H9 (cell line): Measurements from ENCODE around the gene AKR1C2. TPM values are rescaled to one million over a fixed set of nuclear protein-coding genes. Genes with fewer than 3 reads are reported as not detected.
"Not testable (repeated sequence)": the region's sequence is repeated elsewhere in the genome, so short reads cannot be mapped to it uniquely, and the experiment has no call there.

Experiments used
- DNase-seq: peaks from one replicate; pipeline ENCODE4 v3.0.0-alpha.2; 2017
- H2AFZ ChIP-seq: one replicate; pipeline ENCODE4 v1.6.1; 2013; ENCODE audit warnings: mild to moderate bottlenecking, low read length, control low read depth, moderate library complexity
- H2AK5ac ChIP-seq: 2 replicates; pipeline ENCODE4 v1.6.1; 2013; ENCODE audit warnings: low read length, control low read depth, mixed read lengths; ENCODE audit not compliant: insufficient read length
- H2BK120ac ChIP-seq: one replicate; pipeline ENCODE4 v1.6.1; 2013; ENCODE audit warnings: low read depth, mild to moderate bottlenecking, low read length, control low read depth, inconsistent platforms; ENCODE audit not compliant: poor library complexity, severe bottlenecking
- H2BK12ac ChIP-seq: 2 replicates; pipeline ENCODE4 v1.6.1; 2013; ENCODE audit warnings: low read length, control low read depth, mixed read lengths, low read depth; ENCODE audit not compliant: insufficient read length
- H2BK15ac ChIP-seq: 2 replicates; pipeline ENCODE4 v1.6.1; 2013; ENCODE audit warnings: low read depth, low read length, control low read depth
- H2BK20ac ChIP-seq: one replicate; pipeline ENCODE4 v1.6.1; 2013; ENCODE audit warnings: low read depth, mild to moderate bottlenecking, low read length, control low read depth, inconsistent platforms; ENCODE audit not compliant: poor library complexity, severe bottlenecking
- H2BK5ac ChIP-seq: 2 replicates; pipeline ENCODE4 v1.6.1; 2013; ENCODE audit warnings: low read length, control low read depth, mixed read lengths; ENCODE audit not compliant: insufficient read length
- H3K14ac ChIP-seq: 2 replicates; pipeline ENCODE4 v1.6.1; 2013; ENCODE audit warnings: low read length, control low read depth; ENCODE audit not compliant: insufficient read depth
- H3K18ac ChIP-seq: 2 replicates; pipeline ENCODE4 v1.6.1; 2013; ENCODE audit warnings: low read depth, mild to moderate bottlenecking, mixed read lengths, low read length, control low read depth; ENCODE audit not compliant: insufficient read length
- H3K23ac ChIP-seq: 2 replicates; pipeline ENCODE4 v1.6.1; 2013; ENCODE audit warnings: low read length, control low read depth, mixed read lengths, low read depth; ENCODE audit not compliant: insufficient read length
- H3K23me2 ChIP-seq: 2 replicates; pipeline ENCODE4 v1.6.1; 2013; ENCODE audit warnings: low read depth, mild to moderate bottlenecking, mixed read lengths, low read length, control low read depth; ENCODE audit not compliant: insufficient read length, poor library complexity, severe bottlenecking
- H3K27ac ChIP-seq: 2 replicates; pipeline ENCODE4 v1.5.1; 2013; ENCODE audit warnings: low read length, control low read depth, mixed read lengths, low read depth; ENCODE audit not compliant: insufficient read length
- H3K27me3 ChIP-seq: 2 replicates; pipeline ENCODE4 v1.6.1; 2013; ENCODE audit warnings: low read length, control low read depth, inconsistent platforms; ENCODE audit not compliant: insufficient read depth
- H3K4ac ChIP-seq: 2 replicates; pipeline ENCODE4 v1.6.1; 2013; ENCODE audit warnings: low read depth, mild to moderate bottlenecking, control low read depth, inconsistent platforms, low read length, moderate library complexity
- H3K4me1 ChIP-seq: 2 replicates; pipeline ENCODE4 v1.6.1; 2013; ENCODE audit warnings: low read length, control low read depth, inconsistent platforms; ENCODE audit not compliant: insufficient read depth
- H3K4me2 ChIP-seq: 2 replicates; pipeline ENCODE4 v1.6.1; 2013; ENCODE audit warnings: low read length, control low read depth, mixed read lengths; ENCODE audit not compliant: insufficient read length, insufficient read depth
- H3K56ac ChIP-seq: 2 replicates; pipeline ENCODE4 v1.6.1; 2013; ENCODE audit warnings: low read depth, mild to moderate bottlenecking, mixed read lengths, low read length, control low read depth; ENCODE audit not compliant: insufficient read length
- H3K79me1 ChIP-seq: 2 replicates; pipeline ENCODE4 v1.6.1; 2013; ENCODE audit warnings: low read depth, mild to moderate bottlenecking, moderate library complexity, low read length, control low read depth, inconsistent platforms; ENCODE audit not compliant: insufficient read depth, poor library complexity, severe bottlenecking
- H3K79me2 ChIP-seq: 2 replicates; pipeline ENCODE4 v1.6.1; 2013; ENCODE audit warnings: low read length, control low read depth, inconsistent platforms; ENCODE audit not compliant: insufficient read depth
- H3K9ac ChIP-seq: 2 replicates; pipeline ENCODE4 v1.6.1; 2013; ENCODE audit warnings: low read length, control low read depth, mixed read lengths; ENCODE audit not compliant: insufficient read length; ENCODE audit errors: extremely low read depth
- H3K9me3 ChIP-seq: one replicate; pipeline ENCODE4 v1.6.1; 2013; ENCODE audit warnings: low read depth, low read length, inconsistent platforms; ENCODE audit not compliant: control insufficient read depth
- H3T11ph ChIP-seq: one replicate; pipeline ENCODE4 v1.6.1; 2013; ENCODE audit warnings: mild to moderate bottlenecking, low read length, control low read depth, inconsistent platforms
- H4K20me1 ChIP-seq: one replicate; pipeline ENCODE4 v1.6.1; 2013; ENCODE audit not compliant: control insufficient read depth, insufficient read length, insufficient read depth
- H4K5ac ChIP-seq: 2 replicates; pipeline ENCODE4 v1.6.1; 2013; ENCODE audit warnings: low read depth, mild to moderate bottlenecking, mixed read lengths, low read length, control low read depth; ENCODE audit not compliant: insufficient read length
- H4K8ac ChIP-seq: replicated peaks from 2 replicates; pipeline ENCODE4 v1.6.1; 2013; ENCODE audit warnings: low read length, control low read depth, mixed read lengths, low read depth; ENCODE audit not compliant: insufficient read length
- H4K91ac ChIP-seq: 2 replicates; pipeline ENCODE4 v1.6.1; 2013; ENCODE audit warnings: low read depth, mild to moderate bottlenecking, moderate library complexity, mixed read lengths, low read length, control low read depth; ENCODE audit not compliant: insufficient read length
- H3K27ac Mint-ChIP-seq, 3 experiments: 2 replicates in 2 of 3; 3 replicates in 1 of 3; pipeline ENCODE4 v1.8.0; 2020 to 2021; ENCODE audit warnings: mixed read lengths in 3 of 3, mild to moderate bottlenecking in 1 of 3, moderate library complexity in 1 of 3
- H3K27me3 Mint-ChIP-seq: 2 replicates; pipeline ENCODE4 v1.8.0; 2021; ENCODE audit warnings: low read depth, mild to moderate bottlenecking, moderate library complexity, mixed read lengths
- H3K36me3 Mint-ChIP-seq, 3 experiments: 2 replicates in 2 of 3; 3 replicates in 1 of 3; pipeline ENCODE4 v1.8.0; 2020 to 2021; ENCODE audit warnings: low read depth in 3 of 3, mixed read lengths in 3 of 3; ENCODE audit not compliant: insufficient read depth in 1 of 3
- H3K4me1 Mint-ChIP-seq, 2 experiments: 2 replicates each; pipeline ENCODE4 v1.8.0; 2020; ENCODE audit warnings: mixed read lengths in 2 of 2
- H3K4me3 Mint-ChIP-seq, 2 experiments: 2 replicates in 1 of 2; 3 replicates in 1 of 2; pipeline ENCODE4 v1.8.0; 2020 to 2021; ENCODE audit warnings: mild to moderate bottlenecking in 2 of 2, mixed read lengths in 2 of 2, moderate library complexity in 1 of 2
- H3K9me3 Mint-ChIP-seq, 2 experiments: 2 replicates in 1 of 2; 3 replicates in 1 of 2; pipeline ENCODE4 v1.8.0; 2020; ENCODE audit warnings: mild to moderate bottlenecking in 2 of 2, mixed read lengths in 2 of 2, moderate library complexity in 1 of 2
- WGBS: extraction: QIAGEN DNeasy Blood & Tissue Kit; methylation state at CpG from one replicate; pipeline ENCODE4 v1.1.7; 2013; ENCODE audit warnings: missing lambda C conversion rate, low lambda C conversion rate, mixed read lengths; ENCODE audit not compliant: insufficient read length; ENCODE audit errors: extremely low coverage; 5-methylcytosine and 5-hydroxymethylcytosine counted together
- total RNA-seq: library from RNA; stranded (reverse); gene quantifications from 2 replicates; pipeline ENCODE4 v1.2.1, GENCODE V29; 2021
- TF ChIP-seq, protein P1 (sequence below): fragments of 200-600 bp; sonication (generic); conservative IDR thresholded peaks from 3 replicates; pipeline ENCODE4 v1.8.0; 2021; ENCODE audit warnings: antibody characterized with exemption, mild to moderate bottlenecking

AKR1C2 gene
- total RNA-seq, 1 experiment from 2014 or later = 0.74 TPM

DNA sequence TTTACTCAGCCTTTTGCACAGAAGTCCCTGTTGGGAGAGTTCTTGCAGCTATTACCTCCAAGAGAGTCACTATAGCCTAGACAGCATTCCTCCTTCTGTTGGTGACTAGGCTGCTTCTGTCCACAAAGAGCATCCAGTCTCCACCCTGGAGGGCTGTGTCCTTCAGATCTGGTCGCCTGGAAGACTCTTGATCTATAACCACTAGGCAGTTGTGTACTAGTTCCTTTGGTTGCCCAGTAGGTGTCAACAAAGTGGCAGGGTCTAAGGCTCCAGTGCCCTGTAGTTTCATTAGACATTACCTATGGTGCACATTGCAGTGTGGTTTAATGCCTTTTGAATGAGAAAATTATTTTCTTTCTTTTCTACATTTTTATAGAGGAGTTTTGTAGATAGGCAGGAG, 11.3 kb upstream of the AKR1C2 start:
- WGBS = no CpG with 5 or more reads among the region's 1 CpG
- Histone ChIP-seq H3K4me1 (no peaks in the 10 kb centered on the region; the same call in 1 of the 2 replicates), H2BK120ac (no peak overlapping the region), H2BK12ac (no peak overlapping the region), H3K23ac (no peak overlapping the region), H2BK5ac (no peak overlapping the region), H3T11ph (no peak overlapping the region), H3K56ac (no peak overlapping the region), H4K20me1 (no peaks in the 10 kb centered on the region), H4K91ac (no peak overlapping the region), H2BK15ac (no peak overlapping the region), H2BK20ac (no peak overlapping the region), H3K79me1 (no peaks in the 10 kb centered on the region), H3K4me2 (no peak overlapping the region), H3K9me3 (no peaks in the 10 kb centered on the region), H3K27me3 (no peaks in the 10 kb centered on the region), H3K79me2 (no peaks in the 10 kb centered on the region), H2AK5ac (no peak overlapping the region), H4K8ac (no peak overlapping the region), H3K4ac (no peak overlapping the region), H3K23me2 (no peaks in the 10 kb centered on the region), H2AFZ (no peak overlapping the region), H3K14ac (no peak overlapping the region), H3K9ac (no peak overlapping the region), H3K27ac (no peak overlapping the region), H4K5ac (no peak overlapping the region), H3K18ac (no peak overlapping the region)
- no peaks in the 10 kb centered on the region; a peak in 1 of 7 replicates for H3K36me3 Mint-ChIP-seq
- H3K27me3 Mint-ChIP-seq = no peaks in the 10 kb centered on the region
- TF ChIP-seq, protein P1, sequence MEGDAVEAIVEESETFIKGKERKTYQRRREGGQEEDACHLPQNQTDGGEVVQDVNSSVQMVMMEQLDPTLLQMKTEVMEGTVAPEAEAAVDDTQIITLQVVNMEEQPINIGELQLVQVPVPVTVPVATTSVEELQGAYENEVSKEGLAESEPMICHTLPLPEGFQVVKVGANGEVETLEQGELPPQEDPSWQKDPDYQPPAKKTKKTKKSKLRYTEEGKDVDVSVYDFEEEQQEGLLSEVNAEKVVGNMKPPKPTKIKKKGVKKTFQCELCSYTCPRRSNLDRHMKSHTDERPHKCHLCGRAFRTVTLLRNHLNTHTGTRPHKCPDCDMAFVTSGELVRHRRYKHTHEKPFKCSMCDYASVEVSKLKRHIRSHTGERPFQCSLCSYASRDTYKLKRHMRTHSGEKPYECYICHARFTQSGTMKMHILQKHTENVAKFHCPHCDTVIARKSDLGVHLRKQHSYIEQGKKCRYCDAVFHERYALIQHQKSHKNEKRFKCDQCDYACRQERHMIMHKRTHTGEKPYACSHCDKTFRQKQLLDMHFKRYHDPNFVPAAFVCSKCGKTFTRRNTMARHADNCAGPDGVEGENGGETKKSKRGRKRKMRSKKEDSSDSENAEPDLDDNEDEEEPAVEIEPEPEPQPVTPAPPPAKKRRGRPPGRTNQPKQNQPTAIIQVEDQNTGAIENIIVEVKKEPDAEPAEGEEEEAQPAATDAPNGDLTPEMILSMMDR = no peak
- peaks cover 3 to 31% of the 10 kb centered on the region in 2 experiments for H3K9me3 Mint-ChIP-seq
- H3K27ac Mint-ChIP-seq = no peak overlapping the region
- no peak for DNase-seq
- H3K4me3 Mint-ChIP-seq = no peak overlapping the region
- H3K4me1 Mint-ChIP-seq = peaks cover 13 to 15% of the 10 kb centered on the region in 2 experiments

DNA sequence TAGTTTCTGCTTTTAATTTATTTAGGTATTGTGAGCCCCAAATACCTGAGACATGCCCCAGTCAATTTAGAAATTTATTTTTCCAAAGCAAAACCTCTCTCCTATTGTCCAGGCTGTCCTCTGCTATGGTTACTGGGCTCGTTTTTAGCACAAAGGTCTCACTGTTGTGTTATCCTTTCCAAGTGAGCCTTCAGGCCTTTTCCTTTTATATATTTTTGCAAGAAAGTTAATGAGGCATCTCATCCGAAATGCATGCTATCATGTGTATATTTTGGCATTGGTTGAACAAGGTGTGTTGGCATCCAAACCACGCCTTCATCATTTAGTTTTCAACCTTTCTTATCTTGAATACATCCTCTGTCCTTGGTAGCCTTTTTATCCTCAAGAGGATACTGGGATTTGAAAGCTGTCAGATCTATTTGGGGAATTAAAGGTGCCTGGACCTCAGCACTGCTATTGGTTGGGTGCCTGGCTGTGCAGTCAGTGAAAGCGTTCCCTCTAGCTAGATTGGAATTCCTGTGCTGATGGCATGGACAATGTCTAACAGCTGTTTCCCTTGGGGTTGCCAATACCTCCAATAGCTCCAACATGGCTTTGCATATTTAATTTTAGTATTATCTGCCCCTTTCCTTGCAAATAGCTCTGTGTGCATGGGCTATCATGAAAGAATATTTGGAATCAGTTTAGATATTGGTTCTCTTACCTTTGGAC, 10.7 kb upstream of the AKR1C2 start:
- H3K27ac Mint-ChIP-seq, H2BK15ac ChIP-seq, H4K91ac ChIP-seq, H3K27ac ChIP-seq, H3K36me3 Mint-ChIP-seq, H3K4me1 ChIP-seq, H3K27me3 Mint-ChIP-seq, H3K79me2 ChIP-seq, DNase-seq, H4K5ac ChIP-seq, H4K20me1 ChIP-seq, H3K79me1 ChIP-seq, H3K4ac ChIP-seq, H3K9ac ChIP-seq, H3K18ac ChIP-seq, H3T11ph ChIP-seq, H2AFZ ChIP-seq, H2BK20ac ChIP-seq, H3K23me2 ChIP-seq, H2BK12ac ChIP-seq, H2BK120ac ChIP-seq, H3K56ac ChIP-seq, H3K4me2 ChIP-seq, H4K8ac ChIP-seq, H3K4me3 Mint-ChIP-seq, H2BK5ac ChIP-seq, H3K23ac ChIP-seq, H3K14ac ChIP-seq, H3K27me3 ChIP-seq, H3K9me3 ChIP-seq, H2AK5ac ChIP-seq: not testable (repeated sequence)
- H3K4me1 Mint-ChIP-seq = peaks cover 13 to 15% of the 10 kb centered on the region in 2 experiments
- WGBS = no CpG with 5 or more reads among the region's 4 CpGs
- H3K9me3 Mint-ChIP-seq = peaks cover 3 to 33% of the 10 kb centered on the region in 2 experiments
